GM18868 (cell line): Measurements from ENCODE around the gene OLA1.
"Not testable (repeated sequence)": the region's sequence is repeated elsewhere in the genome, so short reads cannot be mapped to it uniquely, and the experiment has no call there.

ENCODE experiments used
- ATAC-seq: cut with Tn5 transposase; IDR thresholded peaks from one replicate; pipeline ENCODE4 v1.9.1; 2021; ENCODE audit warnings: mild to moderate bottlenecking, moderate library complexity; ENCODE audit not compliant: unreplicated experiment

The OLA1 gene

DNA sequence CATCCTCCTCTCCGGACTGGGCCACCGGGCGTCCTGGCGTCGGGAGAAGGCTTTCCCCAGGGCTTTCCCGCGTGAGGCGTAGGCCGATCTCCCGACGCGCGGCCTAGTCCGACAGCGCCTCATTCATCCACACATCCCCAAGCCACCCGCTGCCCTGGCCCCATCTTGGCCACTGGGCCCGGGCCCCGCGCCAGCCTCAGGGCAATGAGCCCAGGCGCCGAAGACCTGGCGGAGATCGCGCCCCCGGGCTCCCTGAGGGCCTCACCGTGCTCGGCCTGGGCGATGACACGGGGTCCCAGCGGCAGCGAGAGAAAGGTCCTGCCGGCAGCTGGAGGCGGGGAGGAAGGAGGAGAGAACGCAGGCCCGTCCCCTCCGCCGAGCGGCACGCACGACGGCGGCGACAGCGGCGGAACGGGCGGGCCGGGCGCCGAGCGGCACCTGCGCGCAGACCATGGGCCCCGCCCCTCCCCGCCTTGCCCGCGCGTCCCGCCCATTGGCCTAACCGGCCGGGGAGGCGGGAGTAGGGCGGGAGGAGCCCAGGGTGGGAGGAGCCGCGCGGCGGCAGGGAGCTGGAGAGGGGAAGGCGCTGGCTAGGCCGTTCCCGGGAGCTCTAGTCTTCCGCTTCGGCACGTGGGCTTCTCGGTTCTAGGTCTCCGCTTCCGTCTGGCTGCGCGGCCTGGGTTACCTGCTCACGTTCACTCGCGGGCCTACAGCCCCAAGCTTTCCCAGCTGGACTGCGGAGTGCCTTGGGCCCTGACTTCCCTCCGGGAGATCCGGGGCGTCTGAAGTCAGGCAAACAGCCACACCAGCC, at the start of gene OLA1:
Gene OLA1, minus strand, starts transcription at position 346 of the 811 bp plus-strand sequence. CDS start 1,717 bp downstream, outside the sequence.
- ATAC-seq: peak; percentile 96

DNA sequence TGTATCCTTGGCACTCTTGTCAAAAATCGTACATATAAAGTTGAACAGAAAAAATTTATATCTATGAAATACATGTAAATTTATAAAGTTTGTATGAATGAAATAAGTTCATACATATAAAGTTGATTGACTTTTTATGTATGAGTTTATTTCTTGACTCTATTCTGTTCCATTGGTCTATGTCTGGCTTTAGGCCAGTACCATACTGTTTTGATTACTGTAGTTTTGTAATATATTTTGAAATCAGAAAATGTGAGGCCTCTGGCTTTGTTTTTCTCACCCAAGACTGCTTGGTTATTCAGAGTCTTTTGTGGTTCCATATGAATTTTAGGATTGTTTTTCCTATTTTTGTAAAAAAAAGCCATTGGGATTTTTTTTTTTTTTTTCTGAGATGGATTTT, 44.6 kb upstream of the OLA1 start:
- no peak for ATAC-seq

DNA sequence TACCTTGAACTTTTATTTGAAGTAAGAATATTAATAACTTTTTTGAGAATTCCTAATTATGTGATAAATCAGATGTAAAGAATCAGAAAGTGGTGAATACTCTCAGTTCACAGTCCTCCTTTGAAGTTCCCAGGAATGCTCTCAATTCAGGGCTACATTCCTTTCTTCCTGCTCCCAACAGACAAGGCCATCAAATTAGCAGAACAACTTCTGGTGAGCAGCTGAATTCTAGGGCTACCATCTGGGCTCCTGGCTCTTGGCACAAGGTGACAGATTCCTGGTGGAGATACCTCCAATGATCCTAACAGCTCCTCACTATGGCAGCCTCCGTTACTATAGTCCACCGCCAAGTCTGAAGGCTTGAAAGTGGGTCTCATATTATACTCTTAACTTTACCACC, 37.8 kb upstream of the OLA1 start:
- no peak for ATAC-seq

DNA sequence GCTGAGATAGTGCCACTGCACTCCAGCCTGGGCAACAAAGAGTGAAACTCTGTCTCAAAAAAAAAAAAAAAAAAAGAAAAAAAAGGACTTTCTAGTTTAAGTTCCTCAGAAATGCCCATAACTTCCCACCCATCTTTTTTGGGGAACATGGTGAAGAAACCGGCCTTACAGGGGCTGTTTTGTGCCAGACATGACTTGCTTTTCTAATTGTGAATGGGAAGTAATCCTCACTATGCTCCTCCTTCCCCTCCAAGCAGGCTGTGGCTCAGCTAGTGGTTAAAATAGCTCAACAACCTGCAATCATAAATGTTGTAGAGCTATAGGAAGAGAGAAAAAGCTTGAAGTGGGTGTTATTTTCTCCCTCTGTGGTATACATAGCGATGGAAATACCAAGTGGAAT, 34.1 kb upstream of the OLA1 start:
- no peak for ATAC-seq

DNA sequence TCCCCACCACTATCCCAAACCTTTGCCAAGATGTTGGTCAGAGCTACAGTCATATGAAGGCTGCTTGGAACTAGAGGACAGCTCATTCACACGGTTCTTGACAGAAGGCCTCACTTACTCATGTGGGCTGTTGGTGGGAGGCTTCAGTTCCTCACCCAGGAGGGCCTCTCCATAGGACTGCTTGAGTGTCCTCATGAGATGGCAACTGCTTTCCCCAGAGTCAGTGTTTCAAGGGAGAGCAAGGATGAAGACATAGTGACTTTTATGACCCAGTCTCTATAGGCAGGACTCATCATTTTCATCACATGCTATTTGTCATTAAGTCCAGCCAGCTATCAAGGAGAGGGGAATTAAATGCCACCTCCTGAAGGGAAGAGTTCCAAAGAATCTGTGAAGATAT, 33.4 kb upstream of the OLA1 start:
- no peak for ATAC-seq

DNA sequence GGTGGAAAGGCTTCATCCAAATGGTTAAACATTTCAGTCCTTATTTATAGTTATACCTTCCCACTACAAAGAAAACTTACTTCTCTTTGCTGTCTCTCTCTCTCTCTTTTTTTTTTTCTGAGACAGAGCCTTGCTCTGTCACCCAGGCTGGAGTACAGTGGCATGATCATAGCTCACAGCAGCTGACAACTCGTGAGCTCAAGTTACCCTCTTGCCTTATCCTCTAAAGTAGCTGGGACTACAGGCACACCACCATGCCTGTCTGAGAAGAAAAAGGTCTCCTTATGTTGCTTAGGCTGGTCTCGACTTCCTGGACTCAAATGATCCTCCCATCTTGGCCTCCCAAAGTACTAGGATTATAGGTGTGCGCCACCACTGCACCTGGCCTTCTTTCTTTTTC, 32.3 kb upstream of the OLA1 start:
- no peak for ATAC-seq

DNA sequence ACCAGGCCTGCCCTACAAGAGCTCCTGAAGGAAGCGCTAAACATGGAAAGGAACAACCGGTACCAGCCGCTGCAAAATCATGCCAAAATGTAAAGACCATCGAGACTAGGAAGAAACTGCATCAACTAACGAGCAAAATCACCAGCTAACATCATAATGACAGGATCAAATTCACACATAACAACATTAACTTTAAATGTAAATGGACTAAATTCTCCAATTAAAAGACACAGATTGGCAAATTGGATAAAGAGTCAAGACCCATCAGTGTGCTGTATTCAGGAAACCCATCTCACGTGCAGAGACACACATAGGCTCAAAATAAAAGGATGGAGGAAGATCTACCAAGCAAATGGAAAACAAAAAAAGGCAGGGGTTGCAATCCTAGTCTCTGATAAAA, 21.9 kb upstream of the OLA1 start:
- ATAC-seq: not testable (repeated sequence)

DNA sequence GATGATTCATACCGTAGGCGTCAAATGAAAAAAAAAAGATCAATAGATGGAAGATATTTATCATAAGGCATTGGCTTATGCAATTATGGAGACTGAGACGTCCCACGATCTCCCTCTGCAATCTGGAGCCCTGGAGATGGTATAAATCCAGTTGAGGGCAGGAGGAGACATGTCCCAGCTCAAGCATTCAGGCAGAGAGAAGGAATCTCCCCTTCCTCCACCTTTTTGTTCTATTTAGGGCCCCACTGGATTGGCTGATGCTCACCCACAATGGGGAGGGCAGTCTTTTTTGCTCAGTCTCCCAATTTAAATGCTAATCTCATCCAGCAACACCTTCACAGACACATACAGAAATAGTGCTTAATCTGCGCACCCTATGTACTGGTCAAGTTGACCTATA, 18.0 kb upstream of the OLA1 start:
- no peak for ATAC-seq

DNA sequence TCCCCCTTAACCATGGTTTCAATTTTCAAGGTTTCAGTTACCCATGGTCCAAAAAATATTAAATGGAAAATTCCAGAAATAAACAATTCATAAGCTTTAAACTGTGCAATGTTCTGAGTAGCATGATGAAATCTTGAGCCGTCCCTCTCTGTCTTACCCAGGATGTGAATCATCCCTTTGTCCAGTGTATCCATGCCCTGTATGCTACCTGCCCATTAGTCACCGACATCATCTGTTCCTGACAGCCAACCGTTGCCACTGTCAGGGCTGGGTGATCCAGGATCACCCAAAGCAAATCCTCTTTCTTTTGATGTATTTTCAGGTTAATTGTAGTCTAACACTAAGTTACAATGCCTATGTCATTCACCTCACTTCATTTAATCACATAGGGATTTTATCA, 15.7 kb upstream of the OLA1 start:
- ATAC-seq: no peak

DNA sequence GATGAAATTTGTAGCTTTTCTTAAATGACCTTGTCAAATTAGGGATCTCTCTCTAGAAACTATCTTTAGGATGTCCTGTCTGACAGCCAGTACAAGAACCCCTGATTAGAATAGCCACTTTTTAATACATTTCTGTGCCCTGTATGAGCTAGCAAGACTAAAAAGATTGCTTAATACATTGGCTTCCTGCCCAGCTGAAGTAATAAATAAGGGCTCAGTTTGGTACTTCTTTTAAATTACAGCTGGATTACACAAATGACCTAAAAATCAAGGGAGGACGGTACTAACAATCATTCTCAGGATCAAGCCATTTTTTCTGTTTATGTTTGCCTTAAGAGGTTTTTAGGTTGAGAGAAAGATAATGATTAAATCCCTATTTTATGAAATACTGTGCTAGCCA, 11.6 kb upstream of the OLA1 start:
- ATAC-seq: no peak

DNA sequence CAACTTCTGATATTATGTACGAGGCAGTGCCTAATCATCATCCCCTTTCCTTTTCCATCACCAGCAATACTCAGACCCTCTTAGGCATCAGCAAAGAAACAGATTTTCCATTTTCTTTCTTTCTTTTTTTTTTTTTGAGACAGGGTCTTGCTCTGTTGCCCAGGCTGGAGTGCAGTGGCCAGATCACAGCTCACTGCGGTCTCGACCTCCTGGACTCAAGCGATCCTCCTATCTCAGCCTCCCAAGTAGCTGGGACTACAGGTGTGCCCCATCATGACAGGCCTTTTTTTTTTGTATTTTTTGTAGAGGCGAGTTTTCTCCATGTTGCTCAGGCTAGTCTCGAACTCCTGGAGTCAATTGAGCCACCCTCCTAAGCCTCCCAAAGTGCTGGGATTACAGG, 5.9 kb upstream of the OLA1 start:
- ATAC-seq: no peak

DNA sequence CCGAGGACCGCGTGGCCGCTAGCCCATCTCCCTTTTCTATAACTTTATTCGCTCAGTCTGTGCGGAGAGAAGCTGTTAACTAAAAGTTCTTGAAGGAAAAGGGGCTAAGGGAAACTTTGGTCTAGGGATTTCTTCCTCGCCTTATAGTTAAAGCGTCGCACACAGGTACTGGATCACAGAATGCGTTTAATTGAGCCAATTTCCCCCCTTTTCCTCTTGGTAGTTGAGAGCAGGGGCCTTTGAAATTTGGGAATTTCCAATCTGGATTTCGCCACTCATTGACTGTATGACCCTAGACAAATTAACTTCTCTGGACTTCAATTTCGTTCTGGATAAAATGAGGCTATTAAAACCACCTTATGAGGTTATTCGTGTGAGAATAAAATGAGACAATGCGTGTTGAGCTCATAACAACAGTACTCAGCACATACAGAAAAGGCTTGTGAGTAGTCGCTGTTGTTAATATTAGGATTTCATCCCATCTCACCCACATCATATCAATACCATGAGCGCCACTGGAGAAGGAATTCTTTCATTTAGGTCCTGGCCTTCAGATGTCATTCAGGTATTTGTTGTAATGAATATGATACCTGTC, 763 bp upstream of the OLA1 start:
- no peak for ATAC-seq

DNA sequence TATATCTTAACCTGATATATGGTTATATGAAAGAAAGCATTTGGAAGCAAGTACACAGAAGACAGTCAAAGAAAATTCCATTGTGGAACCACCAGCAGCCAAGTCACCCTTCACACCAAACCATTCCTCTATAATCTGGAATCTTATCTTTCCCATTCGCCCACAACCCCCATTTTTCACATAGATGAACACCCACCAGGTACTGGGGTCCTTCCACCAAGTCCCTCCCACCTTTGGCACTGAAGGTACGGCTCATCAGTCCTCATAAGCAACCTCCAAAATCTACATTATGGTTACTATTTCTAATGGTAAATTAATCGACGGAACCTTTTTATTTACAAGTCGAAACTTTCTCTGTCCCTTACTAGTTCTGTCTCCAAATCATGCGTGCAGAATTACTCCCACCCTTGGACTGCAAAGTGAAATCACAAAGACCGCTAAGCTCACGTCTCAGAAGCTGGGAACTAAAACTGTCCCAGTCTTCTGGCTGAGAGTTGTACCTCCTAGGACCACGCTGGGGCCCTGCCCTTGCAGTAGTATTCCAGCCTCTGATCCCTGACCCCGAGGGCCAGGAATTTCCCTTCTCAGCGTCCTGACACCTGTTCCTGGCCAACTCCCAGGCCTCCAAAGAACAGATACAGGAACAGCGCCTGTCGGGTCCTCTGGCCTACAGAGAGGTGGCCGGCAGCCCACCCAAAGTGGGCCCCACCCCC, 702 bp downstream of the OLA1 start:
- ATAC-seq: peak; percentile 6

DNA sequence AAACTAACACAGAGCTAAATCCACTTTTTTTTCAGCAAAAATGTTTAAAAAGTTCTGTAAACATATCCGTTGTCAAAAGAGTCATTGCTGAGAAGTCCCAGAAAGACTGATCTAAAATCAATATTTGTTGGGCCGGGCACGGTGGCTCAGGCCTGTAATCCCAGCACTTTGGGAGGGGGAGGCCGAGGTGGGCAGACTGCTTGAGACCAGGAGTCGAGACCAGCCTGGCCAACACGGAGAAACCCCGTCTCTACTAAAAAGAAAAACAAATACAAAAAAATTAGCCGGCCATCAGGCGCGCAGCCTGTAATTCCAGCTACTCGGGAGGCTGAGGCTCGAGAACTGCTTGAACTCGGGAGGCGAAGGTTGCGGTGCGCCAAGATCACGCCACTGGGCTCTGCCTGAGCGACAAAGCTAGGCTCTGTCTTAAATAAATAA, 1.4 kb downstream of the OLA1 start:
- no peak for ATAC-seq

DNA sequence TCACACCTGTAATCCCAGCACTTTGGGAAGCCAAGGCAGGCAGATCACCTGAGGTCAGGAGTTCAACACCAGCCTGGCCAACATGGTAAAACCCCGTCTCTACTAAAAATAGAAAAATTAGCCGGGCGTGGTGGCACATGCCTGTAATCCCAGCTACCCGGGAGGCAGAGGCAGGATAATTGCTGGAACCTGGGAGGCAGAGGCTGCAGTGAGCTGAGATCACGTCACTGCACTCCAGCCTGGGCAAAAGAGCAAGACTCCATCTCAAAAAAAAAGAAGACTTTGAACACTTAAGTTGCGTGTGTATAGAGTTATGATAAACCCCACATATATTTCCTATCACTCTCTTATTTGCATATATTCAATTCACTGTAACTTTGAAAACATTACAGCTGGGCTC, 2.7 kb downstream of the OLA1 start:
- not testable (repeated sequence) for ATAC-seq

DNA sequence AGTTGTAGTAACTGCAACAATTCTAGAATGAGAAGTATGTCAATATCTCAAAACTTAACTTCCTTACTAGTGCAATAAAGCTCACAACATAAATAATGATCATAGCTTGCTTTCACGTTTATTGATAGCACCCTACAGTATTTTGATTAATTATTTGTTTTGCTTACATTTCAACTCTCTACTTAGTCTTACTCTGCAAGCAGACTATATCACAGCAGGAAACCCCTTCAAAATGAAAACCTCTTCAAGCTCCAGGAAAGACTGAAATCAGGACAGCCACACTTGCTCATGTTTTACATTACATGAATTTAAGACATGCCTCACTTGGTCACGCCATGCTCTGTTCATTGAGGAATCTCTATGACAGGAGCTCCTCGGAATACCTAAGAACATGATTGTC, 3.3 kb downstream of the OLA1 start:
- ATAC-seq: no peak

DNA sequence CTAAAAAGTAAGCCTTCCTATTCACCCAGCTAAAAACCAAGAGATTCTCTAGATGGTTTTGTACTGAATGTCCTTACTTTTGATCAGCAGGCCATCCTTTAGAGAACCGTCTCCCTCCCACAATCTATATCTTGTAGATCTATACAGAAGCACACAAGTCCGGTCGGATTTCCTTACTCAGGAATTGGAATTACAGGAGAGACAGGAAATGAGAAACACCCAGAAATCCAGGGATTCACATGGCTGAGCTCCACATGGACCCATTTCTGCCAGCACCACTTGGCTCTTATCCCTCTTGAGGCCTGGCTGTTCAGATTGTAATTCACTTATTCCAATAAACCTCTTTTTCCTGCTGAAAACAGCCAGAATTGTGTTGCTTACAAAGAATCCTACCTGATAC, 4.5 kb downstream of the OLA1 start:
- no peak for ATAC-seq

DNA sequence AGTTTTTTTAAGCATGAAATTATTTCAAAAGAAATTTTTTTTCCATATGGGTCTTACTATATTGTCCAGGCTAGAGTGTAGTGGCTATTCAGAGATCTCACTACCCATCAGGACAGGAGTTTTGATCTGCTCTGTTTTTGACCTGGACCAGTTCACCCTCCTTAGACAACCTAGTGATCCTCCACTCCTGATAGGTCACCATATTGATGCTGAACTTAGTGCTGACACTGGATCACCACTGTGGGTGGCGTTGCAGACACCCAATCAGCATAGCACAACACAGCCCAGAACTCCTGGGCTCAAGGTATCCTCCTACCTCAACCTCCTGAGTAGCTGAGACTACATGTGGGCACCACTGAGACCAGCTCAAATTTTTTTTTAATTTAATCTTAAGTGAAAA, 8.2 kb downstream of the OLA1 start:
- no peak for ATAC-seq

DNA sequence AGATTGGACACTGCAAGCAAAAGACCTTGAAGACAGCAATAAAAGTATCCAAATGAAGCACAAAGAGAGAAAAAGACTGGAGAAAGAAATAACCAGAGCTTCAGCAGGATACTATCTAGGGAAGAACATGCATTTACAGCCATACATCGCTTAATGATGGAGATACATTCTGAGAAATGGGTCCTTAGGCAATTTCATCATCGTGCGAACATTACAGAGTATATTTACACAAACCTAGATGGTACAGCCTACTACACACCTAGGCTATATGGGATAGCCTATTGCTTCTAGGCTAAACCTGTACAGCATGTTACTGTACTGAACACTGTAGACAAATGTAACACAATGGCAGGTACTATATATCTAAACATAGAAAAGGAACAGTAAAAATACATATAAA, 11.9 kb downstream of the OLA1 start:
- no peak for ATAC-seq

DNA sequence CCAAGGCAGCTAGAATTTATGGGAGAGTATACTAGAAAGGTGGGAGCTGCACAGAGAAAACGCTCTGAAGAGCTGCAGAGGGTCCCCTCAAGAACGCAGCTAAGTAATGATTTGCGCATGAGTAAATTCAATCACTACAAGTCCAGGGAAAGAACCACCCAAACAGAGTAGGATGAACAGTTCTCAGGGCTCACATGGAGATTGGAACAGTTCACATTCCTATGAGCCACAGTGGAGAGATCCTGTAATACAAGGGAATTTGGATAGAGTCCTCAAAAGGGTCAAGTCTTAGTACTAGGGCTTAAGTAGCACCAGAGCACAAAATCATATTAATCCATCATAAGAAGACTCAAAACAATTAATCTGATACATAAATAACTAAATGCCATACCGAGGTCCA, 12.7 kb downstream of the OLA1 start:
- no peak for ATAC-seq

DNA sequence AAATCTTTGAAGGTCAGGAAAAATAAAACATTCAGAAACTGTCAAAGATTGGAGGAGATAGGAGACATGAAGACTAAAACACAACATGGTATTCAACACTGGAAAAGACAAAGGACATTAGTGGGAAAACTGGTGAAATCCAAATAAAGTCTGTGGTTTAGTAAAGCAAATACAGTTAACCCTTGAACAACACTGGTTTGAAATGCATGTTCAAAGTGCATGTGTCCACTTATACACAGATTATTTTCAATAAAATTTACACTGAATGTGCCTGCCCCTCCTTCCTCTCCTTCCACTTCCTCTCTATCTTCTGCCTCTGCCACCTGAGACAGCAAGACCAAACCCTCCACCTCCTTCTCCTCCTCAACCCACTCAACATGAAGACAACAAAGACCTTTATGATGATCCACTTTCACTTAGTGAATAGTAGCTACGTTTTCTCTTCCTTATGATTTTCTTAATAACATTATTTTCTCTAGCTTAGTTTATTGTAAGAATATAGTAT, 14.5 kb downstream of the OLA1 start:
- no peak for ATAC-seq

DNA sequence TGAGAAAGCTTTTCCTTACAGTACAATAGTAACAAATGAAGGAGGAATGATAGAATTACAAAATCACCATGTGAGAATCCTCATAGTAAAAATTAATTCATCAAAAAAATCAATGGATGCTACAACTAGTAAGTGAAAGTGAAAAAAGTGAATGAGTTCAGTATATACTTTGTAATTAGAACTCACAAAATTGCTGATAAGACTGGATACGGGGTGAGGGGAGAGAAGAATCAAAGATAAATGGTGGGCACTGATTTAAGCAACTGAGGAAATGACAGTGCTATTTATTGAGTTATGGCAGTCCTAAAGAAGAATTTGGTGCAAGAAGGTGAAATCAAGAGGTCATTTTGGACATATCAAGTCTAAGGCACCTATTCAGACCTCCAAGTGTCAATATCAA, 20.6 kb downstream of the OLA1 start:
- ATAC-seq: no peak
